Pancreas (tissue), 10 donors: ENCODE measurements around the gene HSPB3. TPM values are rescaled to one million over a fixed set of nuclear protein-coding genes. Genes with fewer than 3 reads are reported as not detected.
"Not testable (repeated sequence)": the region's sequence is repeated elsewhere in the genome, so short reads cannot be mapped to it uniquely, and the experiment has no call there.

Source experiments
- ATAC-seq, 4 donors: fragments of 200-7000 bp; cut with Tn5 transposase; one replicate each; pipeline versions ENCODE4 v1.8.0 to v1.9.1; 2020; ENCODE audit warnings: mild to moderate bottlenecking in 4 of 4, moderate library complexity in 4 of 4
- DNase-seq, 6 donors: peaks; one replicate each; pipeline ENCODE4 v3.0.0-alpha.2; 2020
- FAIRE-seq: peaks from 2 replicates; lab custom pipeline; 2012; peaks lifted over from hg19 to GRCh38; lab: Jason Lieb, UNC
- H3K27ac ChIP-seq, 4 donors: fragments of 200-600 bp; sonication (generic); 1 replicate in 3 of 4; 2 replicates in 1 of 4; pipeline versions ENCODE4 v1.5.0 to v1.8.0; 2020
- H3K27me3 ChIP-seq, 4 donors: fragments of 200-600 bp; one replicate each; pipeline ENCODE4 v1.8.0; 2021
- H3K36me3 ChIP-seq, 3 donors: fragments of 200-600 bp; sonication (generic) in 1 of 3; one replicate each; pipeline versions ENCODE4 v1.5.0 to v1.8.0; 2020 to 2021
- H3K4me1 ChIP-seq, 3 donors: fragments of 200-600 bp; one replicate each; pipeline ENCODE4 v1.8.0; 2021
- H3K4me3 ChIP-seq, 4 donors: fragments of 200-600 bp; sonication (generic) in 2 of 4; one replicate each; pipeline versions ENCODE4 v1.5.0 to v1.8.0; 2020 to 2021
- H3K9me3 ChIP-seq, 4 donors: fragments of 200-600 bp; one replicate each; pipeline ENCODE4 v1.8.0; 2021
- CTCF ChIP-seq, 4 donors: fragments of 200-600 bp; sonication (generic) in 3 of 4; IDR thresholded peaks; one replicate each; pipeline versions ENCODE4 v1.5.0 to v1.8.0; 2021; ENCODE audit warnings: antibody characterized with exemption in 4 of 4
- WGBS, 2 donors: extraction: QIAGEN DNeasy Blood & Tissue Kit; methylation state at CpG; one replicate each; pipeline ENCODE4 v1.1.7; 2013; 5-methylcytosine and 5-hydroxymethylcytosine counted together
- intact Hi-C, 3 donors: fragments of 100-400 bp; cut with DNase I; formaldehyde crosslinking; loops; one replicate each; pipeline versions ENCODE4 v1.11.1 to v1.14.2; 2022
- polyA plus RNA-seq, 2 donors: library from polyadenylated mRNA; stranded (reverse); fragments of 200-250 nt; gene quantifications; one replicate each; pipeline ENCODE4 v1.2.3, GENCODE V29; 2013
- total RNA-seq, 6 donors: library from RNA; stranded (reverse); fragmentation: NEBNext Ultra II Directional in 4 of 6; extraction: Animal tissue kit (Norgen Biotek cat#: 25700) in 4 of 6; gene quantifications; one replicate each; pipeline versions ENCODE4 v1.2.1 to v1.2.4, GENCODE V29; 2021 to 2023
- donor health status: healthy with polysubstance abuse.
- donor health status: DM: no; HTN: no; CAD: no; lungs with moderate emphysema.
- donor health status: DM: no; HTN: no; CAD: no.
- donor health status: control.
- donor health status: control.
- donor health status: Bipolar disorder and iron deficiency.
- donor health status: DM: yes; HTN: yes; CAD: no.
- donor health status: DM: no; HTN: no; CAD: no.
- donor health status: DM: no; HTN: no; CAD: no.
- donor health status: DM: yes; HTN: yes; CAD: no.

Gene HSPB3
- total and polyA plus RNA-seq, 8 donors: 0.35 to 0.76 TPM; not detected in 6

DNA sequence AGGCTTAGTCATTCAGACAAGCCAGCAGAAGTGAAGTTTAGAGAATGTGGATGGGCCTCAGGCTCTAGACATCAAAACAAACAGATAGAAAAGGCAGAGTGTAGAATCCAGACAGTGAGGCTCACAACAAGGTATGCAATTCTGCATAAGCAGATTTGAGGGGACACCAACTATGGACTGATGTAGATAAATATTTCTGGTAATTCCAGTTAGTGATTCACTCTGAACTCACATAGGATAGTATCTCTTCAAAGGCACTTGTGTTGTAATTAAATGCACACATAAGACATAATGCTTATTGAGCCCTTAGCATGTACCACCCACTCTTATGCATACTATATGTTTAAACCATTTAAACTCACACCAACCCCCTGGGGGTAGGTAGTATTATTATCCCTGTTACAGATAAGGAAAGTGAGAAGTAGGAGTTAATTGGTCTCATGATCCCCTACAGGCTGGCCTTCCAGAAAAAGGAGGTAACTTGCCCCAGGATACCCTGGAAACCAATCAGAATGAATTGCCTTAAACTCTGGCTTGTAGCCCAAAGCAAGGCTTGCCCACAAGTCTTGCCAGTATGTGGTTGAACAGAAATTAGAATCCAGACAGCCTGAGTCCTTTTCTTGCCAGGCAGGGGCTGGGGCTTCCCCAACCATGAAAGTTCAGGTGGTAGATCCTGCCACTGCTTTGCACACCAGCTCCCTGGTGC lies 39.5 kb upstream of the HSPB3 start:
- no peak overlapping the region for H3K27ac ChIP-seq
- intact Hi-C loops: loop anchor here in 1 of 3 donors (10.0 kb wide), 1 partner anchor 171 kb away; no protein-coding TSS in a partner anchor
- no peaks in the 10 kb centered on the region for H3K27me3 ChIP-seq

GRCh38 chr5:54419573-54420423 lies 35.7 kb upstream of the HSPB3 start:
- intact Hi-C loops: loop anchor here in 2 of 3 donors (10.0 kb wide), 1 partner anchor 175 kb away; no protein-coding TSS in a partner anchor
- WGBS, 2 donors: 17 to 24% methylated on average over 10 of the region's 10 CpGs
- peak; percentile 95 for FAIRE-seq

More for the DNA sequence above, 39.5 kb upstream of the HSPB3 start:
- no peak for FAIRE-seq
- TF ChIP-seq CTCF (IDR thresholded peaks at IDR 0.05): no peak
- H3K9me3 ChIP-seq: no peaks in the 10 kb centered on the region
- no peak for ATAC-seq
- no peaks in the 10 kb centered on the region for H3K4me1 ChIP-seq
- no peaks in the 10 kb centered on the region for H3K36me3 ChIP-seq
- H3K4me3 ChIP-seq: no peak overlapping the region
- DNase-seq: no peak

GRCh38 chr5:54420511-54420910 lies 35.0 kb upstream of the HSPB3 start:
- WGBS, 2 donors: 85 to 93% methylated on average over 17 to 21 of the region's 30 CpGs
- intact Hi-C loops: loop anchor here in 1 of 3 donors (10.0 kb wide), 1 partner anchor 176 kb away; no protein-coding TSS in a partner anchor

More at GRCh38 chr5:54419573-54420423, 35.7 kb upstream of the HSPB3 start:
- not testable (repeated sequence) for H3K36me3 ChIP-seq, H3K4me1 ChIP-seq, H3K9me3 ChIP-seq, H3K27ac ChIP-seq, H3K4me3 ChIP-seq, H3K27me3 ChIP-seq
- ATAC-seq (peak in 3 of 4 donors; percentile 82 to 85 (median 84)), DNase-seq (peak in 2 of 6 donors; percentile 4 to 19)
- TF ChIP-seq CTCF (IDR thresholded peaks at IDR 0.05): peak; percentile 59 to 78 (median 70)

DNA sequence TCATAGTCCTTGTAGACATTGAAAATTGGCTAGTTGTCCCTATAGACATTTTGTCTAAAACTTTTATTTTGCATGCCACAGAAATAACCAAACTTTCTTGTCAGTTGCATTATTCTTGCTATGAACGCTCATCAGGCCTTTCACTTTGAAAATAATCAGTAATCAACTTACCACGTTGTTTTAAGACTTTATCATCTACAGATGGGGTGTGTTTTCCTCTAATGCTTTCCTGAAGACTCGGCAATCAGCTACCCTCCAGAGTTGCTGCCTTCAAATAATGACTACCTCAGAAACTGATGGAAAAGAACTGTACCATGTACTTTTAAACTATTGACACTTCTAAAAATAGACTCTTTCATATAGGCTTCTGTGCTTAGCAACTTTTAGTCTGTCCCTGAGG lies 33.5 kb upstream of the HSPB3 start:
- no peak for ATAC-seq
- H3K36me3 ChIP-seq: no peaks in the 10 kb centered on the region

More at GRCh38 chr5:54420511-54420910, 35.0 kb upstream of the HSPB3 start:
- not testable (repeated sequence) for H3K9me3 ChIP-seq, H3K27me3 ChIP-seq, H3K27ac ChIP-seq, H3K4me1 ChIP-seq, H3K36me3 ChIP-seq, H3K4me3 ChIP-seq, DNase-seq, FAIRE-seq, ATAC-seq

More for the DNA sequence above, 33.5 kb upstream of the HSPB3 start:
- FAIRE-seq (no peak), DNase-seq (no peak)
- Histone ChIP-seq H3K9me3 (no peaks in the 10 kb centered on the region), H3K4me3 (no peak overlapping the region), H3K27ac (no peak overlapping the region), H3K27me3 (no peaks in the 10 kb centered on the region), H3K4me1 (no peaks in the 10 kb centered on the region)
- intact Hi-C loops: loop anchor here in 1 of 3 donors (10.0 kb wide), 1 partner anchor 177 kb away; no protein-coding TSS in a partner anchor
- 51 to 61% methylated on average over 3 of the region's 3 CpGs for WGBS, 2 donors
- TF ChIP-seq CTCF (IDR thresholded peaks at IDR 0.05): no peak
